RWPE2 (cell line): ENCODE data around the gene FSTL5.

Source experiments
- ATAC-seq: fragments of 200-7000 bp; cut with Tn5 transposase; 3 replicates; pipeline ENCODE4 v1.9.1; 2021; ENCODE audit warnings: low read depth
- DNase-seq: peaks from one replicate; pipeline ENCODE4 v3.0.0-alpha.2; 2020; ENCODE audit warnings: low spot score
- H3K27ac ChIP-seq: fragments of 450-650 bp; 2 replicates; pipeline ENCODE4 v1.5.1; 2017; ENCODE audit warnings: mild to moderate bottlenecking; ENCODE audit not compliant: poor library complexity, severe bottlenecking
- H3K27me3 ChIP-seq: fragments of 250-450 bp; sonication (Bioruptor Pico); 2 replicates; pipeline ENCODE4 v1.5.1; 2021; ENCODE audit warnings: mild to moderate bottlenecking, moderate library complexity; ENCODE audit not compliant: insufficient read depth, poor library complexity, severe bottlenecking
- H3K36me3 ChIP-seq: fragments of 250-450 bp; sonication (Bioruptor Pico); 2 replicates; pipeline ENCODE4 v1.5.1; 2020; ENCODE audit warnings: low read depth, mild to moderate bottlenecking, moderate library complexity
- H3K4me1 ChIP-seq: fragments of 250-450 bp; sonication (Bioruptor Pico); 2 replicates; pipeline ENCODE4 v1.5.1; 2021; ENCODE audit warnings: mild to moderate bottlenecking, moderate library complexity; ENCODE audit not compliant: insufficient read depth, poor library complexity, severe bottlenecking
- H3K4me3 ChIP-seq: fragments of 250-450 bp; sonication (Bioruptor Pico); 2 replicates; pipeline ENCODE4 v1.5.1; 2021; ENCODE audit warnings: mild to moderate bottlenecking, moderate library complexity; ENCODE audit not compliant: severe bottlenecking
- H3K9me3 ChIP-seq: fragments of 250-450 bp; sonication (Bioruptor Pico); 2 replicates; pipeline ENCODE4 v1.5.1; 2021; ENCODE audit warnings: mild to moderate bottlenecking, moderate library complexity; ENCODE audit not compliant: severe bottlenecking
- CTCF ChIP-seq: fragments of 450-650 bp; IDR thresholded peaks from one replicate; pipeline ENCODE4 v1.5.1; 2017; ENCODE audit warnings: mild to moderate bottlenecking, moderate library complexity; ENCODE audit not compliant: poor library complexity, severe bottlenecking

The FSTL5 gene

DNA sequence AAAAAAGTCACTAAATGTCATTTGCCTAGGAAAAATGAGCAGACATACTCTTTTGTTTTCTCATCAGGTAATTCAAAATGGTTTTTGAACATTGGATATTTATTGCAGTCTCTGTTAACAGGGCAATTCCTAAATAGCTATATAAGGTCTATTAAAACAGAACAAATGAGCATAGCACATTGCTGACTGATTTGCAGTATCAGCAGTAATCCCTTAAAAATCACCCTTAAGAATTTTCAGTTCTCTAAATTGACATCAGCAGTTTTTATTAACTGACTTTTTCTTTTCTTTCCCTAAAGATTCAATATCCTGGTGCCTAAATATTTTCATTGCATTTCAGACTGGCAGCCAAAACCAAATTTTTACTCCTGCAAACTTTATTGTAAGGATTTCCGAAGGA is 270.2 kb downstream of the FSTL5 start:
- H3K9me3 ChIP-seq = no peaks in the 10 kb centered on the region
- H3K4me3 ChIP-seq = no peak overlapping the region
- no peaks in the 10 kb centered on the region for H3K27me3 ChIP-seq
- H3K36me3 ChIP-seq = no peaks in the 10 kb centered on the region
- peaks cover 11% of the 10 kb centered on the region for H3K4me1 ChIP-seq
- no peak overlapping the region for H3K27ac ChIP-seq
- DNase-seq (no peak), ATAC-seq (no peak)
- no peak for TF ChIP-seq CTCF

DNA sequence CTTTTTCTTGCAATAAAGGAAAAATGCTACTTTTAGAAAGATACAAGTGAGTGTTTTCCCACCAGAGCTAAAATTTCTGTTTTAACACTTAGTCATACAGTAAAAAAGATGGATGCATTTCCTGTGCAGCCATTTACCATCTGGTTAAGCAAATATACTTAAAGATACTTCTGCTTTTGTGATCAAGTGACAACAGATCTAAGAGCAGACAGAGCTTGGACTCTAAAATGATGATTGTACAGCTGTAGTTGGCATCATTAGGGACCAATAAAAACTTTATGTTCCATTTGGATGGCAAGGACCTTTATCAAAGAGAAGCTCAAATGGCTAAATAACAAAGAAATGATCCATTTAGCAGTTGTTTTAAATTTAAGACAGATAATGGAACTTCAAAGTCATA is 270.8 kb downstream of the FSTL5 start:
- H3K9me3 ChIP-seq = no peaks in the 10 kb centered on the region
- H3K27me3 ChIP-seq = no peaks in the 10 kb centered on the region
- no peak for TF ChIP-seq CTCF
- no peak overlapping the region for H3K27ac ChIP-seq
- ATAC-seq = no peak
- no peak for DNase-seq
- peaks cover 11% of the 10 kb centered on the region for H3K4me1 ChIP-seq
- no peak overlapping the region for H3K4me3 ChIP-seq
- H3K36me3 ChIP-seq = no peaks in the 10 kb centered on the region

- no peaks in the 10 kb centered on the region for H3K4me1 ChIP-seq
- no peaks in the 10 kb centered on the region for H3K36me3 ChIP-seq
- H3K4me3 ChIP-seq = no peak overlapping the region
- TF ChIP-seq CTCF = no peak
- ATAC-seq = no peak
- DNase-seq = no peak
- H3K27ac ChIP-seq = no peak overlapping the region
- no peaks in the 10 kb centered on the region for H3K27me3 ChIP-seq
- H3K9me3 ChIP-seq = no peaks in the 10 kb centered on the region
These were observed 280.6 kb downstream of the FSTL5 start for GRCh38 chr4:161883157-161883556.

DNA sequence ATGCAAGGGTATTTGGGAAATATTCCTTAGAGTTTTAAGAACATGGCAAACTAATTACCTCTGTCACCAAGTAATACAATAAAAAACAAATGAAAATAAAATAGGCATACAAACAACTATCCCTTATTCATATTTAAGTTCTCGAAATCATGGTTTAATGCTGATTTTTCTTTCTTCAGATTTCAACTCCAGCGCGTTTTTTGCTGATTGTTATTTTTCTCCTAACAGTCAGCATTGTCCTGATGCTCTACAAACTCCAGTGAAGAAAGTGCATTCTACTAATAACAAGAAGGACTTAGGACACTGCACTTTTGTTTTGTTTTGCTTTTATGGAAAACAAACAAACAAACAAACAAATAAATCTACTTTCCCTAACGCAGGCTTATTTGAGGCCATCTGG is 282.4 kb downstream of the FSTL5 start:
- no peak for TF ChIP-seq CTCF
- no peaks in the 10 kb centered on the region for H3K27me3 ChIP-seq
- no peak for DNase-seq
- H3K27ac ChIP-seq = no peak overlapping the region
- no peaks in the 10 kb centered on the region for H3K36me3 ChIP-seq
- no peak overlapping the region for H3K4me3 ChIP-seq
- H3K9me3 ChIP-seq = no peaks in the 10 kb centered on the region
- ATAC-seq = no peak
- H3K4me1 ChIP-seq = no peaks in the 10 kb centered on the region

- no peaks in the 10 kb centered on the region for H3K36me3 ChIP-seq
- TF ChIP-seq CTCF = no peak
These were observed 294.3 kb downstream of the FSTL5 start for GRCh38 chr4:161869511-161869910.

More at GRCh38 chr4:161869511-161869910, 294.3 kb downstream of the FSTL5 start:
- Histone ChIP-seq H3K9me3 (no peaks in the 10 kb centered on the region), H3K27me3 (no peaks in the 10 kb centered on the region), H3K27ac (no peak overlapping the region), H3K4me1 (no peaks in the 10 kb centered on the region), H3K4me3 (no peak overlapping the region)
- ATAC-seq (no peak), DNase-seq (no peak)
